Measurements from ENCODE around the gene PSMB11. TPM values are rescaled to one million over a fixed set of nuclear protein-coding genes. Genes with fewer than 3 reads are reported as not detected.
A peak's percentile ranks its signal among the peaks of the same experiment; 100 is the strongest.

Gene PSMB11
- total RNA-seq, 1 donor: not detected

- Histone ChIP-seq H2AFZ (ENCODE audit: low read length) (no peak overlapping the region), H3K27me3 (ENCODE audit: insufficient read depth, low read length) (no peaks in the 10 kb centered on the region), H4K20me1 (ENCODE audit: insufficient read depth, low read length) (peaks cover 14% of the 10 kb centered on the region), H3K4me1 (ENCODE audit: insufficient read depth, low read length) (peaks cover 19% of the 10 kb centered on the region), H3K9me3 (ENCODE audit: low read depth, low read length) (no peaks in the 10 kb centered on the region), H3K36me3 (ENCODE audit: insufficient read depth, low read length) (peaks cover 16% of the 10 kb centered on the region), H3K79me2 (ENCODE audit: insufficient read depth, low read length) (no peaks in the 10 kb centered on the region), H3K27ac (ENCODE audit: low read depth, low read length) (no peak overlapping the region), H3K4me2 (ENCODE audit: insufficient read depth, low read length) (no peak overlapping the region), H3K4me3 (ENCODE audit: insufficient read depth, low read length) (no peak overlapping the region)
- no peak for TF ChIP-seq CTCF (IDR thresholded peaks at IDR 0.05; ENCODE audit: extremely low read depth, low read depth, low read length)
- DNase-seq (ENCODE audit: insufficient read length, low spot score, missing footprints): peak; percentile 58
These were observed 13.1 kb downstream of the PSMB11 start for GRCh38 chr14:23055147-23055550.

GRCh38 chr14:23055621-23056144 is 13.7 kb downstream of the PSMB11 start:
- Histone ChIP-seq H3K4me2 (ENCODE audit: insufficient read depth, low read length) (peak overlapping the region; percentile 93), H4K20me1 (ENCODE audit: insufficient read depth, low read length) (peaks cover 15% of the 10 kb centered on the region), H3K79me2 (ENCODE audit: insufficient read depth, low read length) (no peaks in the 10 kb centered on the region), H3K27ac (ENCODE audit: low read depth, low read length) (no peak overlapping the region), H3K27me3 (ENCODE audit: insufficient read depth, low read length) (no peaks in the 10 kb centered on the region), H3K4me3 (ENCODE audit: insufficient read depth, low read length) (no peak overlapping the region), H3K36me3 (ENCODE audit: insufficient read depth, low read length) (peaks cover 21% of the 10 kb centered on the region), H3K4me1 (ENCODE audit: insufficient read depth, low read length) (peaks cover 19% of the 10 kb centered on the region), H3K9me3 (ENCODE audit: low read depth, low read length) (no peaks in the 10 kb centered on the region), H2AFZ (ENCODE audit: low read length) (no peak overlapping the region)
- no peak for TF ChIP-seq CTCF (IDR thresholded peaks at IDR 0.05; ENCODE audit: extremely low read depth, low read depth, low read length)
- peak; percentile 93 for DNase-seq (ENCODE audit: insufficient read length, low spot score, missing footprints)

GRCh38 chr14:23056145-23056955 is 14.3 kb downstream of the PSMB11 start:
- Histone ChIP-seq H3K4me1 (ENCODE audit: insufficient read depth, low read length) (peaks cover 19% of the 10 kb centered on the region), H4K20me1 (ENCODE audit: insufficient read depth, low read length) (peaks cover 19% of the 10 kb centered on the region), H3K79me2 (ENCODE audit: insufficient read depth, low read length) (peaks cover 6% of the 10 kb centered on the region), H3K9me3 (ENCODE audit: low read depth, low read length) (no peaks in the 10 kb centered on the region), H3K27ac (ENCODE audit: low read depth, low read length) (no peak overlapping the region), H2AFZ (ENCODE audit: low read length) (peak overlapping the region; percentile 39), H3K4me3 (ENCODE audit: insufficient read depth, low read length) (peak overlapping the region; percentile 69), H3K4me2 (ENCODE audit: insufficient read depth, low read length) (peak overlapping the region; percentile 93), H3K36me3 (ENCODE audit: insufficient read depth, low read length) (peaks cover 27% of the 10 kb centered on the region), H3K27me3 (ENCODE audit: insufficient read depth, low read length) (no peaks in the 10 kb centered on the region)
- peak; percentile 88 for TF ChIP-seq CTCF (IDR thresholded peaks at IDR 0.05; ENCODE audit: extremely low read depth, low read depth, low read length)
- DNase-seq (ENCODE audit: insufficient read length, low spot score, missing footprints): peak; percentile 99
